Osteocyte (in vitro differentiated cells): ENCODE data around the gene OTOGL. TPM values are rescaled to one million over a fixed set of nuclear protein-coding genes. Genes with fewer than 3 reads are reported as not detected.

Experiments
- DNase-seq: peaks from one replicate; pipeline ENCODE4 v3.0.0; 2021; ENCODE audit warnings: mixed read lengths; ENCODE audit not compliant: unreplicated experiment; ENCODE audit errors: extremely low spot score
- H3K27ac Mint-ChIP-seq: one replicate; pipeline ENCODE4 v1.8.0; 2021; ENCODE audit warnings: mild to moderate bottlenecking, mixed read lengths; ENCODE audit not compliant: unreplicated experiment
- H3K27me3 Mint-ChIP-seq: one replicate; pipeline ENCODE4 v1.8.0; 2021; ENCODE audit warnings: mixed read lengths; ENCODE audit not compliant: unreplicated experiment
- H3K36me3 Mint-ChIP-seq: one replicate; pipeline ENCODE4 v1.8.0; 2021; ENCODE audit warnings: mixed read lengths; ENCODE audit not compliant: unreplicated experiment
- H3K4me1 Mint-ChIP-seq: one replicate; pipeline ENCODE4 v1.8.0; 2021; ENCODE audit warnings: mixed read lengths; ENCODE audit not compliant: unreplicated experiment
- H3K4me3 Mint-ChIP-seq: one replicate; pipeline ENCODE4 v1.8.0; 2021; ENCODE audit warnings: mild to moderate bottlenecking, moderate library complexity, mixed read lengths; ENCODE audit not compliant: unreplicated experiment
- H3K9me3 Mint-ChIP-seq: one replicate; pipeline ENCODE4 v1.8.0; 2021; ENCODE audit warnings: mixed read lengths; ENCODE audit not compliant: unreplicated experiment
- total RNA-seq: library from RNA; stranded (reverse); gene quantifications from 2 replicates; pipeline ENCODE4 v1.2.1, GENCODE V29; 2021
- TF ChIP-seq, protein P1 (sequence below): fragments of 200-600 bp; sonication (generic); IDR thresholded peaks from 2 replicates; pipeline ENCODE4 v1.5.0; 2021; ENCODE audit warnings: antibody characterized with exemption, mild to moderate bottlenecking, moderate library complexity

Gene OTOGL
- total RNA-seq, 1 donor from 2014 or later, result 0.19 TPM

DNA sequence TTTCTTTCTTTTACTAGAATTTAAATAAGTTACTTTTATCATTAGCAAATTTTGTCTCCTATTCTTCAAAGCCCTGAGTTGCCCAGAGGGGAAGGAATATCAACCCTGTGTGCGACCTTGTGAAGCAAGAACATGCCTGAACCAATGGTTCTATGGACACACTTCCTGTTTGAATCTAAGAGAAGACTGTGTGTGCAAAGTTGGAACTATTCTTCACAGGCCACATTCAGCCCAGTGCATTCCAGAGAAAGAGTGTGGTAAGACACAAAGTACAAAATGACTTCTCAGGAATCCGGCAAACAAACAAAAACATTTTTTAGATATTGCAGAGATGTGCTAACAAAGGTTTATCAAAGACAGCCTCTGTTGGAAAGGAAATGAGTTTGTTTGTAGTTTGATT is 253.9 kb downstream of the OTOGL start:
- Mint-ChIP-seq H3K9me3 (no peaks in the 10 kb centered on the region), H3K27ac (peak overlapping the region; percentile 19), H3K27me3 (no peaks in the 10 kb centered on the region), H3K4me1 (peaks cover 18% of the 10 kb centered on the region), H3K4me3 (no peak overlapping the region), H3K36me3 (no peaks in the 10 kb centered on the region)
- DNase-seq, result no peak
- TF ChIP-seq, protein P1, sequence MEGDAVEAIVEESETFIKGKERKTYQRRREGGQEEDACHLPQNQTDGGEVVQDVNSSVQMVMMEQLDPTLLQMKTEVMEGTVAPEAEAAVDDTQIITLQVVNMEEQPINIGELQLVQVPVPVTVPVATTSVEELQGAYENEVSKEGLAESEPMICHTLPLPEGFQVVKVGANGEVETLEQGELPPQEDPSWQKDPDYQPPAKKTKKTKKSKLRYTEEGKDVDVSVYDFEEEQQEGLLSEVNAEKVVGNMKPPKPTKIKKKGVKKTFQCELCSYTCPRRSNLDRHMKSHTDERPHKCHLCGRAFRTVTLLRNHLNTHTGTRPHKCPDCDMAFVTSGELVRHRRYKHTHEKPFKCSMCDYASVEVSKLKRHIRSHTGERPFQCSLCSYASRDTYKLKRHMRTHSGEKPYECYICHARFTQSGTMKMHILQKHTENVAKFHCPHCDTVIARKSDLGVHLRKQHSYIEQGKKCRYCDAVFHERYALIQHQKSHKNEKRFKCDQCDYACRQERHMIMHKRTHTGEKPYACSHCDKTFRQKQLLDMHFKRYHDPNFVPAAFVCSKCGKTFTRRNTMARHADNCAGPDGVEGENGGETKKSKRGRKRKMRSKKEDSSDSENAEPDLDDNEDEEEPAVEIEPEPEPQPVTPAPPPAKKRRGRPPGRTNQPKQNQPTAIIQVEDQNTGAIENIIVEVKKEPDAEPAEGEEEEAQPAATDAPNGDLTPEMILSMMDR, result no peak

DNA sequence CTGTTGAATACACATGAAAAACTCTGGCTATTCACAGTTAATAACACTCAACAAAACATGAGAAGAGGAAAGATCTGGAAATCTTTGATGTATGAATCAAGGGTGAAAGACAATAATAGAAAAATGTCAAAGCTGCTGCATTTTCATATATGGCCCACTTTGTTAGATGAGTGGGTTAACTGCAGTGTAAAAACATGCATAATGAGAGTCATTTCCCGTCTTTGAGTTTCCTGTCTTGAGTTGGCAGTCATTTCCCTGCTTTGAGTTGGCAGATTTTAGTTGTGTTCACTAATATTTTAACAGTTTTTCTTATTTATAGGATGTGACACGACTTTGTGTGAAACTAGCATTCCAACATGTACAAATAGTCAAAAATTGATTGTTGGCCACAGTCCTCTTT is 256.8 kb downstream of the OTOGL start:
- peaks cover 18% of the 10 kb centered on the region for H3K4me1 Mint-ChIP-seq
- no peaks in the 10 kb centered on the region for H3K27me3 Mint-ChIP-seq
- TF ChIP-seq, protein P1, result no peak
- DNase-seq, result no peak
- no peak overlapping the region for H3K27ac Mint-ChIP-seq
- no peaks in the 10 kb centered on the region for H3K36me3 Mint-ChIP-seq
- H3K9me3 Mint-ChIP-seq, result no peaks in the 10 kb centered on the region
- H3K4me3 Mint-ChIP-seq, result no peak overlapping the region

DNA sequence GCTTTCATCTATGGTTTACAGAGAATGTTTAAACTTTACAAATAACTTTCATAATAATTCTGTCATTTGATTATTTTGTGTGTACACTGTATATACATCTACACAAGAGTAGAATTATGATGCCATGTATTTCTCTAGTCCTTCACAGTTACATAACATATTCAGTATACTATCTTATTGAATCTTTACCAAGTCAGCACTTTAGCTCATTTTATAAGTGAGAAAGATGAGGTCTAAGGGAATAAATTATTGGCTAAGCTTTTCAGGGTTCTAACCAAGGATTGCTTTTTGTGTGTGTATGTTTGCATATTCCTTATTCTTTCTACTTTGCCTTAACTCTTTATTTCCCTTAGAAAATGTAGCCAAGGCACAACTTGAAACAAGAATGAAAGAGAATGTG is 260.4 kb downstream of the OTOGL start:
- no peak overlapping the region for H3K4me3 Mint-ChIP-seq
- no peaks in the 10 kb centered on the region for H3K27me3 Mint-ChIP-seq
- TF ChIP-seq, protein P1, result no peak
- peaks cover 17% of the 10 kb centered on the region for H3K9me3 Mint-ChIP-seq
- no peak for DNase-seq
- peaks cover 2% of the 10 kb centered on the region for H3K36me3 Mint-ChIP-seq
- peaks cover 5% of the 10 kb centered on the region for H3K4me1 Mint-ChIP-seq
- H3K27ac Mint-ChIP-seq, result no peak overlapping the region

DNA sequence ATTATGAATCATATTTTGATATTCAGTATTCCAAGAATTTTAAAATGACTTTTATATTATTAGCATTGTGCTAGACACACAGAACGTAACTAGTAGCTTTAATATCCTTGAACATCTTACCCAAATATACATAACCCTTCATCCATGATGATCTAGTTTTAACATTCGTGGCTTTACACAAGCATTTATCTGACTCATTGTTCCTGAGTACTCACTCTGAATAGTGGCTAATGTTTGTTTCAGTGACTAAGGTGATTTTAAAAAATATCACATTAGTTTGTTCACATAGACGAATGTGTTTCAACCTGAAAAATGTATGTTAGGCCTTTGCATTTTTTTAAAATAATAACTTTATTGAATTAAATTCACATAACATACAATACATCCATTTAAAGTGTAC is 264.7 kb downstream of the OTOGL start:
- no peak overlapping the region for H3K27ac Mint-ChIP-seq
- no peak for DNase-seq

DNA sequence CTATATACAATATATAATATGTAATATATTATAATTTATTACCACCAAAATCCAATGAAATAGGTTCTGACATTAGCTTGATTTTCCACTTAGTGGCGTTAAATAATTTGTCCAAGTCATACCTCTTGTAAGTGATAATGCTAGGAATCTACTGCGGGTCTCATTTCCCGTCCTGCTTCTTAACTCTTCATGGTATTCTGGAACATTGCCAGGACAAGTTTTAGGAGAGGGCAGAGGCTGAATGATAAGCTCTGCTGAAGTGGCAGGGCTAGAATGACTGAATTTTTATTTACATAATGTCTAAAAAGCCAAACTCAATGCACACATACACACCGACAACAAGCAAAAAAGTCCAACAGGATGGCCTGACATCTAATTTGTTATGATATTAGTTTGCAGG is 274.3 kb downstream of the OTOGL start:
- DNase-seq, result no peak
- Mint-ChIP-seq H3K4me3 (no peak overlapping the region), H3K4me1 (no peaks in the 10 kb centered on the region), H3K27me3 (no peaks in the 10 kb centered on the region), H3K36me3 (no peaks in the 10 kb centered on the region), H3K9me3 (no peaks in the 10 kb centered on the region), H3K27ac (no peak overlapping the region)
- TF ChIP-seq, protein P1, result no peak

More for the DNA sequence above, 264.7 kb downstream of the OTOGL start:
- no peaks in the 10 kb centered on the region for H3K4me1 Mint-ChIP-seq
- H3K9me3 Mint-ChIP-seq, result peaks cover 17% of the 10 kb centered on the region
- H3K36me3 Mint-ChIP-seq, result peaks cover 2% of the 10 kb centered on the region
- no peaks in the 10 kb centered on the region for H3K27me3 Mint-ChIP-seq
- no peak overlapping the region for H3K4me3 Mint-ChIP-seq
- TF ChIP-seq, protein P1, result no peak
